Gastrocnemius medialis (tissue), 4 donors: ENCODE results near the gene AARS2. TPM values are rescaled to one million over a fixed set of nuclear protein-coding genes. Genes with fewer than 3 reads are reported as not detected.
"Not testable (repeated sequence)": the region's sequence is repeated elsewhere in the genome, so short reads cannot be mapped to it uniquely, and the experiment has no call there.

Source experiments
- ATAC-seq, 2 donors: fragments of 150-250 bp; one replicate each; pipeline ENCODE4 v1.9.1; 2016
- DNase-seq, 2 donors: peaks; one replicate each; pipeline ENCODE4 v3.0.0-alpha.2; 2019
- H3K27ac ChIP-seq, 4 donors: fragments of 200-600 bp; sonication (generic); 1 replicate in 1 of 4; 2 replicates in 3 of 4; pipeline ENCODE4 v1.5.1; 2016 to 2018; ENCODE audit warnings: mild to moderate bottlenecking in 2 of 4, moderate library complexity in 1 of 4
- H3K27me3 ChIP-seq, 3 donors: fragments of 200-600 bp; sonication (generic) in 2 of 3; 1 replicate in 1 of 3; 2 replicates in 2 of 3; pipeline versions ENCODE4 v1.5.1 to v1.6.0; 2016 to 2019; ENCODE audit warnings: mild to moderate bottlenecking in 1 of 3, moderate library complexity in 1 of 3
- H3K36me3 ChIP-seq, 2 donors: fragments of 200-600 bp; sonication (generic) in 1 of 2; one replicate each; pipeline ENCODE4 v1.5.1; 2017 to 2018
- H3K4me1 ChIP-seq, 2 donors: fragments of 200-600 bp; sonication (generic) in 1 of 2; one replicate each; pipeline ENCODE4 v1.5.1; 2016 to 2017; ENCODE audit warnings: mild to moderate bottlenecking in 2 of 2
- H3K4me3 ChIP-seq, 4 donors: fragments of 200-600 bp; sonication (generic) in 3 of 4; 1 replicate in 1 of 4; 2 replicates in 3 of 4; pipeline ENCODE4 v1.5.1; 2016 to 2019; ENCODE audit warnings: mild to moderate bottlenecking in 2 of 4
- H3K9me3 ChIP-seq, 3 donors: fragments of 200-600 bp; sonication (generic) in 2 of 3; 1 replicate in 1 of 3; 2 replicates in 2 of 3; pipeline ENCODE4 v1.5.1; 2016 to 2019
- CTCF ChIP-seq, 5 experiments: fragments of 450-650 bp in 3 of 5; fragments of 200-600 bp in 2 of 5; sonication (generic) in 2 of 5; IDR thresholded peaks in 4 of 5; conservative IDR thresholded peaks in 1 of 5; 1 replicate in 4 of 5; 2 replicates in 1 of 5; pipeline ENCODE4 v1.5.1; 2016 to 2019; ENCODE audit warnings: antibody characterized with exemption in 5 of 5, mild to moderate bottlenecking in 3 of 5, moderate library complexity in 3 of 5
- POLR2A ChIP-seq, 2 donors: fragments of 450-650 bp; IDR thresholded peaks; one replicate each; pipeline ENCODE4 v1.6.1; 2017; ENCODE audit warnings: antibody characterized with exemption in 2 of 2, mild to moderate bottlenecking in 2 of 2, moderate library complexity in 2 of 2
- in situ Hi-C, 4 donors: fragments of 200-750 bp; cut with MboI; loops; one replicate each; pipeline versions ENCODE4 v1.15.0 to v1.8.0; 2017; ENCODE audit warnings: low sequenced_read_pairs in 4 of 4
- intact Hi-C: fragments of 100-400 bp; cut with DNase I; formaldehyde crosslinking; loops from one replicate; pipeline ENCODE4 v1.15.1; 2023; ENCODE audit warnings: low total_unique reads
- total RNA-seq, 4 donors: library from RNA; depleted of rRNA; stranded (reverse); fragments of >200 nt; gene quantifications; one replicate each; pipeline versions ENCODE4 v1.1.0 to v1.2.3, GENCODE V29; 2016

Gene AARS2
- total RNA-seq, 4 donors from 2014 or later, result 3.9 to 6.3 (median 4.5) TPM

GRCh38 chr6:44315951-44316350 lies 2.8 kb upstream of the AARS2 start:
- TF ChIP-seq CTCF (IDR thresholded peaks at IDR 0.05 in 4 of 5, conservative IDR thresholded peaks at IDR 0.05 in 1 of 5), result no peak
- peaks cover 3 to 4% (median 3%) of the 10 kb centered on the region in 3 donors for H3K27me3 ChIP-seq
- H3K9me3 ChIP-seq, result no peaks in the 10 kb centered on the region
- in situ Hi-C loops (no loop called here), intact Hi-C loops (no loop called here)
- ATAC-seq (no peak), DNase-seq (no peak)
- H3K36me3 ChIP-seq, result peaks cover 0 to 4% of the 10 kb centered on the region in 2 donors
- no peak overlapping the region for H3K27ac ChIP-seq
- H3K4me1 ChIP-seq, result peaks cover 5 to 14% of the 10 kb centered on the region in 2 donors
- no peak overlapping the region for H3K4me3 ChIP-seq

GRCh38 chr6:44315516-44315915 lies 2.4 kb upstream of the AARS2 start:
- DNase-seq (no peak), ATAC-seq (no peak)
- Histone ChIP-seq H3K36me3 (peaks cover 2 to 9% of the 10 kb centered on the region in 2 donors), H3K9me3 (no peaks in the 10 kb centered on the region), H3K27me3 (peaks cover 0 to 4% (median 3%) of the 10 kb centered on the region in 3 donors), H3K4me3 (no peak overlapping the region), H3K27ac (no peak overlapping the region), H3K4me1 (peaks cover 5 to 14% of the 10 kb centered on the region in 2 donors)
- in situ Hi-C loops, result no loop called here
- intact Hi-C loops, result no loop called here
- TF ChIP-seq CTCF (IDR thresholded peaks at IDR 0.05 in 4 of 5, conservative IDR thresholded peaks at IDR 0.05 in 1 of 5) (no peak), POLR2A (IDR thresholded peaks at IDR 0.05) (no peak)

GRCh38 chr6:44314657-44315056 lies 1.5 kb upstream of the AARS2 start:
- H3K4me3 ChIP-seq, H3K27ac ChIP-seq, H3K9me3 ChIP-seq, H3K27me3 ChIP-seq, in situ Hi-C loops, ATAC-seq, DNase-seq, intact Hi-C loops: not testable (repeated sequence)
- peaks cover 2 to 17% of the 10 kb centered on the region in 2 donors for H3K36me3 ChIP-seq
- H3K4me1 ChIP-seq, result peaks cover 5 to 14% of the 10 kb centered on the region in 2 donors

GRCh38 chr6:44311767-44312166 lies 1.4 kb downstream of the AARS2 start:
- H3K9me3 ChIP-seq, result no peaks in the 10 kb centered on the region
- ATAC-seq (no peak), DNase-seq (no peak)
- H3K36me3 ChIP-seq, result peaks cover 2 to 37% of the 10 kb centered on the region in 2 donors
- H3K4me3 ChIP-seq, result no peak overlapping the region
- no peak overlapping the region for H3K27ac ChIP-seq
- in situ Hi-C loops, result no loop called here
- H3K27me3 ChIP-seq, result no peaks in the 10 kb centered on the region
- intact Hi-C loops, result no loop called here
- TF ChIP-seq CTCF (IDR thresholded peaks at IDR 0.05 in 4 of 5, conservative IDR thresholded peaks at IDR 0.05 in 1 of 5) (no peak), POLR2A (IDR thresholded peaks at IDR 0.05) (no peak)
- H3K4me1 ChIP-seq, result peaks cover 5 to 14% of the 10 kb centered on the region in 2 donors

- in situ Hi-C loops, result no loop called here
- intact Hi-C loops, result no loop called here
- peaks cover 2 to 42% of the 10 kb centered on the region in 2 donors for H3K36me3 ChIP-seq
- DNase-seq (no peak), ATAC-seq (no peak)
- H3K27me3 ChIP-seq, result no peaks in the 10 kb centered on the region
- peaks cover 5 to 14% of the 10 kb centered on the region in 2 donors for H3K4me1 ChIP-seq
- TF ChIP-seq CTCF (IDR thresholded peaks at IDR 0.05 in 4 of 5, conservative IDR thresholded peaks at IDR 0.05 in 1 of 5), result no peak
- no peak for TF ChIP-seq POLR2A (IDR thresholded peaks at IDR 0.05)
- no peak overlapping the region for H3K27ac ChIP-seq
- H3K4me3 ChIP-seq, result no peak overlapping the region
- H3K9me3 ChIP-seq, result no peaks in the 10 kb centered on the region
Measured at GRCh38 chr6:44311304-44311703, 1.8 kb downstream of the AARS2 start.
